Activated naive CD4-positive, alpha-beta T cell (primary cell): Measurements from ENCODE around the gene EPB41L5.

Source experiments
- DNase-seq, 4 experiments: peaks; one replicate each; lab custom pipeline; 2025; lab: John Stamatoyannopoulos, UW

The EPB41L5 gene

DNA sequence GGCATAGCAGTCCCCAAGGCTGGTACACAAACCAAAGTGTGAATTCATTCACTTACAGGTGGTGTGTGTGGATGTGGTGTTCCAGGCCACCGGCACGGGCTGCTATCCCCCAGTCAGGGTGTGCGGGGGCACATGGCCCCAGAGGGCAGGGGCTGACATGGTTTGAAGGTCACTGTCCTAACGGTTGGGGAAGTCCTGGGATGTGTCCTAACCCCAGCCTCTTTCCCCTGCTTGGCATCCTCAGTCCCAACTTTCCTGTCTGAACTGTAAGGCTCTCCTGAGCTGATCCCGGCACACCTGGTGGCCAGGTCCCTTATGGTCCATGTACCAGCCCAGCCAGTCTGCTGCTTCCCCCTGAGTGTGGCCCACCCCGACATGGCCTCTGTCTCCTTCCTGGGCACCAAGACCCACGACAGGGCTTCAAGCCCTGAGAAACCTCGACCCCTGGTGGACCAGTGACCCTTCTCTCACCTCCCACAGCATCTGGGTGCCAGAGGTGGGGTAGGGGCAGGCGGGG, 212.7 kb downstream of the EPB41L5 start:
- DNase-seq: no peak

- no peak for DNase-seq
Observed at GRCh38 chr2:120226316-120226715, 213.4 kb downstream of the EPB41L5 start.

DNA sequence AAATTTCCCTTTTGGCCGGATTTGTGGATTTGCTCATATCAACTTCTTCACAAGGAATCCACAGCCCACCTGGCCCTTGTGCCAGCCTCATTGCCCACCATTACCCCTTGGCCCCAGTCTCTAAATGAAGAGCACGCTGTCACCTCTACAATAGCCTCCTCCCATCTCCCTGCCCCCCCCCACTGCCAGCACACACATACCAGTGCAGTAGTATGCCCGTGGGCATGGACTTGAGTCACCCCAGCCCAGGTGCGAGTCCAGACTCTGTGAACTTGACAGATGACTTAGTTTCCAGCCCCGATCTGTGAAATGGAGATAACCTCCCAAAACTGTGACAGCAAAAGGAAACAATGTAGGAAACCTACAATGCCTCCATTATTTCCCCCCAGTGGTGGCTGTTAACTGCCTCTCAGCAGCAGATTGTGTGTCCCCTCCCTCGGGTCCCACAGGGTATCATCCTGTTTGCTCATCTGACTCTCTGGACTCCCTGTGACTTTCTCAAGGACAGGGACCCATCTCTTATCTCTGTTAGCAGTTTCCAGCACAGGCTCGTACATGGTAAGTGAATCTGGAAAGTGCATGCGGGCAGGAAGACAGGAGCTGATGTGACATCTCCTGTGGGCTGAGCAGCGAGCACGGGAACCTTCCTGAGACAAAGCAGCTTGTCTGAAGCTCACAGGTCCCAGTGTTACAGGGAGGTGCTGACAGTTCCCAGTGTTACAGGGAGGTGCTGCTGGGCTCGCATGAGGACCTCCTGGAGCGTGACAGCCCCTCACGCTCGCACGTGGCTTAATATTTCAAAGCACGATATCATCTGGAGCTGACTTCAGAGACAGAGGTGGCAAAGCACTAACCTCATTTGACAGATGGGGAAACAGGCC, 214.5 kb downstream of the EPB41L5 start:
- DNase-seq: no peak

DNA sequence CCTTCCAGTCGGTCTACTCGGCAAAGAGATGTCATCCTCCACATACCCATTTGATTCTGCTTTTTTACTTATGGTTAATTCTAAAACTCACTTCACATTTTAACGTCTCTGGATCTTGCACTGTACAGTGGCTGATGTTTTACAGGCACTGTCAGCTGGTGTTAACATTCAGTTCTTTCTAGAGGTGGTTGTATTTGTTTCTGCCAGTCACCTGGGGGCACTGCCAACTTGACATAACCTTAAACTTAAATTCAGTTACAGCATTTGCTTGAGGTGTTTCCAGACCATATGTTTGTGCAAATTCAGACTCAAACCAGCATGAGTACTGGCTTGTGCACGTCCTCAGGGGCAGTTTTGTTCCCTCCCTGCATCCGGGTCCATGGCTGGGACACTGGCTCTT, 215.6 kb downstream of the EPB41L5 start:
- DNase-seq: no peak
